ENCODE measurements around the gene DDX59.

The DDX59 gene

DNA sequence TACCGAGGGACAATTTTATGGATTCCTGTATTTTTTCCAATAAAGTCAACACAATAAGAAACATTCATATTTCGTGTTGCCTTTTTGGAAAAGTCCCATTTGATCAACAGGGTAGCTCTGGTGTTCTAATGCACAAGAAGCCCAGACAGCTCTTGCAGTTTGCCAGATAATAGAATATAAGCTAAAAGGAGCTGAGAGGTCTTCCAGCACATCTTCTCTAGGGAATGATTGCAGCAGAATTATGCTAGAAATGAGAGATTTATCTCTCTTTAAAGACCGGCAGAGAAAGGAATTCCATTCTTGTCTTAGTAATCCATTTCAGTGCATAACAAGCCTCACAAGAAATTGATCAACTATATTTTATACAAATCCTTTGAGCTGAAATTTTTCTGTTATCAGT, 25.0 kb upstream of the DDX59 start:
- Histone ChIP-seq H3K27me3 (replicated peaks; ENCODE audit: control insufficient read depth, insufficient read depth, low read length, poor library complexity, severe bottlenecking) (no peaks in the 10 kb centered on the region), H3K4me1 (ENCODE audit: control insufficient read depth, insufficient read depth, low read length, poor library complexity, severe bottlenecking) (no peaks in the 10 kb centered on the region), H3K9me3 (ENCODE audit: control insufficient read depth, low read length) (no peaks in the 10 kb centered on the region), H3K27ac (ENCODE audit: insufficient read depth, low read length, poor library complexity, severe bottlenecking) (no peak overlapping the region), H3K4me3 (ENCODE audit: insufficient read depth, low read depth, low read length, poor library complexity, severe bottlenecking) (no peak overlapping the region), H3K36me3 (ENCODE audit: control insufficient read depth, insufficient read depth, low read length) (no peaks in the 10 kb centered on the region)
- no peak for DNase-seq

GRCh38 chr1:200693327-200693726, 23.6 kb upstream of the DDX59 start:
- no peak for DNase-seq
- H3K4me1 ChIP-seq (ENCODE audit: control insufficient read depth, insufficient read depth, low read length, poor library complexity, severe bottlenecking) = no peaks in the 10 kb centered on the region
- H3K9me3 ChIP-seq (ENCODE audit: control insufficient read depth, low read length) = no peaks in the 10 kb centered on the region
- H3K36me3 ChIP-seq (ENCODE audit: control insufficient read depth, insufficient read depth, low read length) = no peaks in the 10 kb centered on the region
- H3K4me3 ChIP-seq (ENCODE audit: insufficient read depth, low read depth, low read length, poor library complexity, severe bottlenecking) = no peak overlapping the region
- no peak overlapping the region for H3K27ac ChIP-seq (ENCODE audit: insufficient read depth, low read length, poor library complexity, severe bottlenecking)
- H3K27me3 ChIP-seq (replicated peaks; ENCODE audit: control insufficient read depth, insufficient read depth, low read length, poor library complexity, severe bottlenecking) = no peaks in the 10 kb centered on the region

DNA sequence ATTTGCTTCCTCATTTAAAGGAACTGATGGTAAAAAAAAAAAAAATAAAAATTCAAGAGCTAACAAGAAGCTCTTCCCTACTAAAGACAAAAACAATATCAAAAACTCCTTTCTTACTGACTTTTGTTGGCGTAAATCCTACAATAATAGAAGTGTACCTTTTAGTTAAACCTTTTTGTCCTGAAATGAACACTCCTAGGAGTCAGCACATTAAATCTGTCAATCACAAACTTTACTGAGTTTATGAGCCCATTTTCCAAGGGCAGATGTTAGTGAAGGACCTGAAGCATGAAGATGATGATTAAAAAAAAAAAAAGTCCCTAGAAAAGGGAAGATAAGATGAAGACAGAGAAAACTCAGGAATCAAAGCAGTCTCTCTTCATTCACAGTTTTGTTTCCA, 22.6 kb upstream of the DDX59 start:
- Histone ChIP-seq H3K36me3 (ENCODE audit: control insufficient read depth, insufficient read depth, low read length) (no peaks in the 10 kb centered on the region), H3K27ac (ENCODE audit: insufficient read depth, low read length, poor library complexity, severe bottlenecking) (no peak overlapping the region), H3K9me3 (ENCODE audit: control insufficient read depth, low read length) (no peaks in the 10 kb centered on the region), H3K27me3 (replicated peaks; ENCODE audit: control insufficient read depth, insufficient read depth, low read length, poor library complexity, severe bottlenecking) (no peaks in the 10 kb centered on the region), H3K4me3 (ENCODE audit: insufficient read depth, low read depth, low read length, poor library complexity, severe bottlenecking) (no peak overlapping the region), H3K4me1 (ENCODE audit: control insufficient read depth, insufficient read depth, low read length, poor library complexity, severe bottlenecking) (no peaks in the 10 kb centered on the region)
- DNase-seq = no peak

GRCh38 chr1:200686620-200687019, 16.9 kb upstream of the DDX59 start:
- Histone ChIP-seq H3K27ac (ENCODE audit: insufficient read depth, low read length, poor library complexity, severe bottlenecking) (no peak overlapping the region), H3K4me3 (ENCODE audit: insufficient read depth, low read depth, low read length, poor library complexity, severe bottlenecking) (no peak overlapping the region), H3K27me3 (replicated peaks; ENCODE audit: control insufficient read depth, insufficient read depth, low read length, poor library complexity, severe bottlenecking) (no peaks in the 10 kb centered on the region), H3K4me1 (ENCODE audit: control insufficient read depth, insufficient read depth, low read length, poor library complexity, severe bottlenecking) (no peaks in the 10 kb centered on the region), H3K36me3 (ENCODE audit: control insufficient read depth, insufficient read depth, low read length) (no peaks in the 10 kb centered on the region), H3K9me3 (ENCODE audit: control insufficient read depth, low read length) (no peaks in the 10 kb centered on the region)
- no peak for DNase-seq

DNA sequence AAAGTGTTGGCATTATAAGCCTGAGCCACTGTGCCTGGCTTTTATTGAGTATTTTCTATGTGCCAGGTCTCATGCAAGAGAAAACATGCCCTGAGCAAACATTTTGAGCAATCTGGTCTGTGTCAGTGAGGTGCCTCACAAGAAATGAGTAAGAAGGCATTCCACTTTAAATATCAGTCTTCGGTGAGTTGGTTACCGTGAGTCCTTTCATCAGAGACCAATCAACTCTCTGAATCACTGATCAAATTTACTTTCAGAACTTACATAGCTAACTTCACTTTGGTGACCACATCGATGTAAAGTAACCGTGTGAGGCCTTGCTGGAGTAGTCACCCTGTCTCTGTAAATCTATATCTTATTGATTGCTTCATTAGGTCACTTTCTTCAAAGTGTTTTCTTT, 14.3 kb upstream of the DDX59 start:
- Histone ChIP-seq H3K4me3 (ENCODE audit: insufficient read depth, low read depth, low read length, poor library complexity, severe bottlenecking) (no peak overlapping the region), H3K36me3 (ENCODE audit: control insufficient read depth, insufficient read depth, low read length) (no peaks in the 10 kb centered on the region), H3K27me3 (replicated peaks; ENCODE audit: control insufficient read depth, insufficient read depth, low read length, poor library complexity, severe bottlenecking) (no peaks in the 10 kb centered on the region), H3K4me1 (ENCODE audit: control insufficient read depth, insufficient read depth, low read length, poor library complexity, severe bottlenecking) (no peaks in the 10 kb centered on the region), H3K27ac (ENCODE audit: insufficient read depth, low read length, poor library complexity, severe bottlenecking) (no peak overlapping the region), H3K9me3 (ENCODE audit: control insufficient read depth, low read length) (no peaks in the 10 kb centered on the region)
- DNase-seq = no peak

DNA sequence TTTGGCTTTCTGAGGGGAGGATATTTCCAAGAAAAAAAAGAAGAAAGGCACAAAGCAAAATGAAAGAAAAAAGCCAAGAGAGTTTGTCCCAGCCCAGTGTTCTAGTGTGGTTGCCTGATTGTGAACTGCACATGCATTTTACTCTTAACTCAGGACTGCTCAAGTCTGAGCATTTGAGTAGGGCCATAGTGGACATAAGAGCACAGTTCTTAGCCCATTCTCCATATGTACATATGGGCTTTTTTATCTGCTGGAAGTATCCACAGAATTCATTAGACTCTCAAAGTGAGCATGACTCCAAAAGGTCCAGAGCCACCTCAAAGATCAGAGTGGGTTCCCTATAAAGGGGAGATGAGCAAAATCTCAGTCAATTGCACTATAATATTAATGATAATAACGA, 13.6 kb upstream of the DDX59 start:
- Histone ChIP-seq H3K4me1 (ENCODE audit: control insufficient read depth, insufficient read depth, low read length, poor library complexity, severe bottlenecking) (no peaks in the 10 kb centered on the region), H3K4me3 (ENCODE audit: insufficient read depth, low read depth, low read length, poor library complexity, severe bottlenecking) (no peak overlapping the region), H3K36me3 (ENCODE audit: control insufficient read depth, insufficient read depth, low read length) (no peaks in the 10 kb centered on the region), H3K27ac (ENCODE audit: insufficient read depth, low read length, poor library complexity, severe bottlenecking) (no peak overlapping the region), H3K9me3 (ENCODE audit: control insufficient read depth, low read length) (no peaks in the 10 kb centered on the region), H3K27me3 (replicated peaks; ENCODE audit: control insufficient read depth, insufficient read depth, low read length, poor library complexity, severe bottlenecking) (no peaks in the 10 kb centered on the region)
- no peak for DNase-seq

DNA sequence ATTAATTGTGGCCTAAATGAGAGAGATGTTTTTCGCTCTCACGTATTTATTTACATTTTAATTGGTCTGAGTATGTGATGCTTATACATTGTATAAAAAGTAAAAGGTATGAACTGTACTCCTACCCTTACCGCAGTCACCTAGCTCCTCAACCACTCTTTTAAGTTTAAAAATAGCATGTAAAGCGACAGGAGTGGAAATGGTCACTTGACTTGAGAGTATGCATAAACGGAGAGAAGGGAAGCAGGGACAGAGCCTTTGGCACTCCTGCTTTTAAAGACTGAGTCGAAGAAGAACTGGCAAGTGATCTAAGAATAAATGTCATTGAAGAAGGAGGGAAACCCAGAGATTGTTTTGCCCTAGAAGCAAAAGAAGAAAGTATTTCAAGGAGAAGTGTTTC, 11.5 kb upstream of the DDX59 start:
- no peaks in the 10 kb centered on the region for H3K4me1 ChIP-seq (ENCODE audit: control insufficient read depth, insufficient read depth, low read length, poor library complexity, severe bottlenecking)

DNA sequence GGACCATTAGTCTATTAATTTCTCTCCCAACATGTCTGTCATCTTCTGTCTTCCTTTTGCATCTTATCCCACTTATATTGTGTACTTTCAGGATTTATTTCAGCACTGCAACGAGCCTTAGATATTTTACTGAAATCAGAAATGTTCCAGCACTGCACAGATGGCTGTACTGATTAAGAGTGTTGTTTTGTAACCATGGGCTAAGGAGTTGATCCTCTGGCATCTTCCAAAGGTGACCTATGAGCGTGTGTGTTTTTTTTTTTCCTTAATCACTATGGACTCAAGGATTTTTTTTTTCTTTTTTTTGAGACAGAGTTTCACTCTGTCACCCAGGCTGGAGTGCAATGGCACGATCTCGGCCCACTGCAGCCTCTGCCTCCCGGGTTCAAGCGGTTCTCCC, 7.1 kb upstream of the DDX59 start:
- Histone ChIP-seq H3K4me3 (ENCODE audit: insufficient read depth, low read depth, low read length, poor library complexity, severe bottlenecking) (no peak overlapping the region), H3K36me3 (ENCODE audit: control insufficient read depth, insufficient read depth, low read length) (no peaks in the 10 kb centered on the region), H3K9me3 (ENCODE audit: control insufficient read depth, low read length) (no peaks in the 10 kb centered on the region), H3K27ac (ENCODE audit: insufficient read depth, low read length, poor library complexity, severe bottlenecking) (no peak overlapping the region), H3K27me3 (replicated peaks; ENCODE audit: control insufficient read depth, insufficient read depth, low read length, poor library complexity, severe bottlenecking) (no peaks in the 10 kb centered on the region), H3K4me1 (ENCODE audit: control insufficient read depth, insufficient read depth, low read length, poor library complexity, severe bottlenecking) (no peaks in the 10 kb centered on the region)
- DNase-seq = no peak

More for the DNA sequence above, 11.5 kb upstream of the DDX59 start:
- no peaks in the 10 kb centered on the region for H3K27me3 ChIP-seq (replicated peaks; ENCODE audit: control insufficient read depth, insufficient read depth, low read length, poor library complexity, severe bottlenecking)
- H3K9me3 ChIP-seq (ENCODE audit: control insufficient read depth, low read length) = no peaks in the 10 kb centered on the region
- no peak overlapping the region for H3K27ac ChIP-seq (ENCODE audit: insufficient read depth, low read length, poor library complexity, severe bottlenecking)
- H3K4me3 ChIP-seq (ENCODE audit: insufficient read depth, low read depth, low read length, poor library complexity, severe bottlenecking) = no peak overlapping the region
- DNase-seq = no peak
- no peaks in the 10 kb centered on the region for H3K36me3 ChIP-seq (ENCODE audit: control insufficient read depth, insufficient read depth, low read length)

- Histone ChIP-seq H3K4me1 (ENCODE audit: control insufficient read depth, insufficient read depth, low read length, poor library complexity, severe bottlenecking) (no peaks in the 10 kb centered on the region), H3K36me3 (ENCODE audit: control insufficient read depth, insufficient read depth, low read length) (no peaks in the 10 kb centered on the region), H3K27ac (ENCODE audit: insufficient read depth, low read length, poor library complexity, severe bottlenecking) (no peak overlapping the region), H3K9me3 (ENCODE audit: control insufficient read depth, low read length) (no peaks in the 10 kb centered on the region), H3K27me3 (replicated peaks; ENCODE audit: control insufficient read depth, insufficient read depth, low read length, poor library complexity, severe bottlenecking) (no peaks in the 10 kb centered on the region), H3K4me3 (ENCODE audit: insufficient read depth, low read depth, low read length, poor library complexity, severe bottlenecking) (no peak overlapping the region)
- no peak for DNase-seq
Measured at GRCh38 chr1:200675588-200675852, 5.8 kb upstream of the DDX59 start.

DNA sequence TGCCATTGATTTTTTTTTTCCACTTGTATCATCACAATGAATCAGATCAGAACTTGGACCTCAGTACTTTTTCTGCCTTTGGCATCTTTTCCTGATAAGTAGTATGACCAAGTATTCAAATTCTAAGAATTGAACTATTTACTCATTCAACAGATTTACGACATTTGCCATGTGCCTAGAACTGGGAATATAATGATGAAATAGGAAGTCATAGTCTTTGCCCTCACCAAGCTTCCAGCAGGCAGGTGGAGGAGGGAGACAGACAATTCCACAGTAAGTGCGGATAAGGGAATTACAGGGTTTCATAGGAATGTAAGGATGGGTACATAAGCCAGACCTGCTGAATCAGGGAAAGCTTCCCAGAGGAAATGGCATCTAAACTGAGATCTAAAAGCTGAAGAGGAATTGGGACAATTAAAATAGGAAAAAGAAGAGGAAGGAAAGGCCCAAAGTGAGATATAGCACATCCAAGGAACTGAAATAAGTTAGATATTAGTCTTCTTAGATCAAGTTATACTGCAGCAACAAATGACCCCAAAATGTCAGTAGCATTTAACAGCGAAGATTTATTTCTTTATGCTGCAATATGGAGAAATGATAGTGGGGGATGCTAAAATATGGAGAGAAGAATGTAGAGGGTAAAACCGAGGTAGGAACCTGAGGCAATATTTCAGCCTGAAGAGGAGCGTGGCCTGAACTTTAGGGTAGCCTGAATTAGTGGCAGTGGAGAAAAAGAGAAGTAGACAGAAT, 5.3 kb upstream of the DDX59 start:
- Histone ChIP-seq H3K27me3 (replicated peaks; ENCODE audit: control insufficient read depth, insufficient read depth, low read length, poor library complexity, severe bottlenecking) (no peaks in the 10 kb centered on the region), H3K27ac (ENCODE audit: insufficient read depth, low read length, poor library complexity, severe bottlenecking) (no peak overlapping the region), H3K4me3 (ENCODE audit: insufficient read depth, low read depth, low read length, poor library complexity, severe bottlenecking) (no peak overlapping the region), H3K4me1 (ENCODE audit: control insufficient read depth, insufficient read depth, low read length, poor library complexity, severe bottlenecking) (no peaks in the 10 kb centered on the region), H3K9me3 (ENCODE audit: control insufficient read depth, low read length) (no peaks in the 10 kb centered on the region), H3K36me3 (ENCODE audit: control insufficient read depth, insufficient read depth, low read length) (no peaks in the 10 kb centered on the region)
- DNase-seq = no peak
